ENCODE measurements around the gene PRTN3. TPM values are rescaled to one million over a fixed set of nuclear protein-coding genes. Genes with fewer than 3 reads are reported as not detected.

Gene PRTN3
- total and polyA plus RNA-seq, 3 experiments from 2014 or later, result not detected

DNA sequence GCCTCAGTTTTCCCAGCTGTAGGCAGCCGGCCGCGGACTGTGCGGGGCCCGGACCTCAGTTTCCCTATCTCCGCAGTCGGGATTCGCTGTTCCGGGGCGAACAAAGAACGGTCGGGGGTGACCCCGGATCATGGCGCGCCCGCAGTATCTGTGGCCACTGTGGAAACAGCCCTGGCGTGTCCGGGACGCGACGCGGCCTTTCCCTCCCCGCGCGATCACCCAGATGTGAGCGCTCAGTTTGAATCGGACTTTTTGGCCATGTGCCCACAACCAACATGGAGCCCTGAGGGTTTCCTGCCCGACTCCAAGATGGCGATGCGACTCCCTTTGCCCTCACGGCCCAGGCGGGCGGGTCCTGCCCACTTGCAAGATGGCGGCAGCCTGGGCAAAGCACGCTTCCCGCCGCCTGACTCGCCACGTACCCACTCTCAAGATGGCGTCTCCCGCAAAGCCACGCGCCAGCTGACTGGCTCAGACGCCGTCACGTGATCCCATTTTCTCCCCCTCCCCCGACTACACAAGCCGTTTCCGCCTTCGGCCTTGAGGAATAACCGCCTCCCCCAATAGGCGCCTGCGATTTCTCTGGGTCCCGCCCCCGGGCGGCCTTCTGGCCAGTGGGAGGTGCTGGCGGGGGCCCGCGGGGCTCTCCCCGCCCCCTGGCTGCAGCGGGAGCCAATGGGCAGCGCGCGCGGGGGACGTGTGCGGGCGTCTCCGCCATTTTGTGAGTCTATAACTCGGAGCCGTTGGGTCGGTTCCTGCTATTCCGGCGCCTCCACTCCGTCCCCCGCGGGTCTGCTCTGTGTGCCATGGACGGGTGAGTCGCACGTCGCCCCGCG lies 43.9 kb upstream of the PRTN3 start, which contains the start of gene PTBP1:
Gene PTBP1 (plus strand): TSS at position 761 of the 836 bp plus-strand sequence. CDS start 46 bp downstream, at position 807.
- ChIA-PET POLR2A (interaction anchor here (0.6 to 1.0 kb wide), 5 partner anchors 10 to 645 kb away, joined by 3 to 6 read pairs (median 4); partner anchors contain the start of gene CIRBP), CTCF (interaction anchor here (1.3 to 1.5 kb wide), 2 partner anchors 13 to 27 kb away, joined by 3 to 6 read pairs; no protein-coding TSS in a partner anchor)
- Histone ChIP-seq H3K9me3 (ENCODE audit: low read length) (no peaks in the 10 kb centered on the region), H3K36me3 (ENCODE audit: insufficient read depth, low read length) (peaks cover 9% of the 10 kb centered on the region), H3K27me3 (ENCODE audit: insufficient read depth, low read length, poor library complexity, severe bottlenecking) (no peaks in the 10 kb centered on the region), H3K4me1 (ENCODE audit: insufficient read depth, low read length) (peaks cover 42% of the 10 kb centered on the region), H3K27ac (ENCODE audit: low read depth, low read length) (peak within 1 kb of the TSS; percentile 81), H3K4me3 (ENCODE audit: low read length) (peak within 1 kb of the TSS; percentile 68)
- DNase-seq, result peak; percentile 99 to 100 (median 100)
- Mint-ChIP-seq H3K27ac (peak within 1 kb of the TSS; percentile 56 to 98 (median 92)), H3K4me3 (peak within 1 kb of the TSS; percentile 89 to 98 (median 93)), H3K36me3 (peaks cover 0 to 25% (median 1%) of the 10 kb centered on the region in 3 donors), H3K4me1 (peaks cover 31 to 37% (median 34%) of the 10 kb centered on the region in 3 donors), H3K9me3 (no peaks in the 10 kb centered on the region), H3K27me3 (peaks cover 0 to 4% of the 10 kb centered on the region in 2 donors)

DNA sequence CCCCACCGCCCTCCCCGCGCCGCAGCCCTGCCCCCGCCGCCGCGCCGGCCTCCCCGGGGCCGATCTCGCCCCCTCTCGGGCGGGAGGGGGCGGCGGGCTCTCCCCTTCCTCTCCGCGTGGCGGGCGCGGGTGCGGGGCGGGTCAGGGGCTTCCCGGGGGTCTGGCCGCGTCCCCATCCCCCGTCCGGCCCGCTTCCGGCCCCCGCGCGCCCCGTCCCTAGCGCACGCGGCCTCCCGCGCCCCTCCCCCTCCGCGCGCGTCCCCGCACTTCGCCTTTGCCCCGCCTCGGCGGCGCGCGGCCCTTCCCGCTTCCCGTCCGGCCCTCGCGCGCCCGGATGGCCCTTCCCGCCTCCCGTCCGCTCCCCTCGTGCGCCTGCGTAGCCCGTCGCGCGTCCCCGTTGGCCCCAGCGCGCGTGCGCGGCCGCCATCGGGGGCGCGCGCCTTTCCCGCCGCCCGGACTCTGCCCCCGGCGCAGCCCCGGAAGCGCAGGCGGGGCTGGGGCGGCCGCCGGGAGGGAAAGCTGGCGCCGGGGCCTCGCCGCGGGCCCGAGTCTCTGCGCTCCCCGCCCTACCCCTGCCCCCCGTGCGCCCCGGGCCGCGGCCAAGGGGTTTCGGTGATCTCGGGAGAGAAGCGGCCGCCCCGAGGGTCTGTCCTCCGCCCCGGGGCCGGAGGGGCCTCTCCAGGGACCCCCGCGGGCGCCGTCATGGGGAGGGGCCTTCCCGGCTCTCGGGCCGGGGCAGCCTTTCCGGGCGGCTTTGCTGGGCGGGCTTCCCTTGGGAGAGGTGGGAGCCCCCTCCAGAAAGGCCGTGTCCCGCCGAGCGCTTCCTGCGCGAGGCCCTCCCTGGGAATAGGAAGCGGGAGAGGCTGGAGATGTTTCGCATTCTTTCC lies 43.0 kb upstream of the PRTN3 start:
- POLR2A ChIA-PET, result interaction anchor here (0.6 to 1.0 kb wide), 5 partner anchors 9 to 471 kb away, joined by 3 to 9 read pairs (median 4); partner anchors contain the start of gene CIRBP
- Histone ChIP-seq H3K4me1 (ENCODE audit: insufficient read depth, low read length) (peaks cover 51% of the 10 kb centered on the region), H3K27me3 (ENCODE audit: insufficient read depth, low read length, poor library complexity, severe bottlenecking) (no peaks in the 10 kb centered on the region), H3K36me3 (ENCODE audit: insufficient read depth, low read length) (peaks cover 12% of the 10 kb centered on the region), H3K9me3 (ENCODE audit: low read length) (no peaks in the 10 kb centered on the region), H3K4me3 (ENCODE audit: low read length) (peak overlapping the region; percentile 68), H3K27ac (ENCODE audit: low read depth, low read length) (peak overlapping the region; percentile 81)
- Mint-ChIP-seq H3K4me1 (peaks cover 40 to 45% (median 43%) of the 10 kb centered on the region in 3 donors), H3K9me3 (no peaks in the 10 kb centered on the region), H3K4me3 (peak overlapping the region; percentile 89 to 98 (median 92)), H3K27me3 (peaks cover 0 to 4% of the 10 kb centered on the region in 2 donors), H3K27ac (peak overlapping the region in 6 of 8 donors; percentile 56 to 94 (median 90)), H3K36me3 (peaks cover 0 to 32% (median 1%) of the 10 kb centered on the region in 3 donors)
- peak; percentile 83 to 92 (median 87) for DNase-seq
- CTCF ChIA-PET, result interaction anchor here (1.3 kb wide), 1 partner anchor 12 kb away, joined by 3 read pairs; no protein-coding TSS in a partner anchor

DNA sequence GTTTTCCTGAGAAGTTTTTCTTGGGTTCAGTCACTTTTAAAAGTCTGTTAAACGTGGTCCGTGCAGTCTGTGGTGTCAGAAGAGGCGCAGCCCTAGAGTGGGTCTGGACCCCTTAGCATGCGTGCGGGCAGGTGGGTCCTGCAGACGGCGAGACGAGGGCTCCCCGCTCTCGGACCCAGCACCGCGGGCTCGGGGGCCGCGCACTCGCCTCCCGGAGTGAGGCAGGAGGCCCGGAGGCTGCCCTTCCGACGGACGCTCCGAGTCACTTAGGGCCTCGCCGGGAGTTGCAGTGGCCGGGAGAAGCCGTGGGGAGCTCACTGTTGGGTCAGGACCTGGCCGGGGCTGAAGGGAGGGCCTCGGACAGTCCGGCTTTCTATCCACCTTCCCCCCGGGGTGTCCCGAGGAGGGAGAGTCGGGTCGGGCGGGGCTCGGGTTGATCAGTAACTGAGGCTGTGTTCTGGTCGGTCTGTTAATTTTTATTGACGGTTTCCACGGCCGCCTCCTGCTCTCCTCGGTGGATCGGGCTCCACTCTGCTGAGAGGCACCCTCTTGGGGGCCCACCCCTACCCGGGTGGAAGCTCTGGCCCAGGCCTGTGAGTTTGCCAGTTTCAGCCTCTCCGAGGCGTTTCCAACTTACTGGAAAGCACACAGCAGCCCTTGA lies 42.3 kb upstream of the PRTN3 start:
- Mint-ChIP-seq H3K4me1 (peaks cover 46 to 53% (median 48%) of the 10 kb centered on the region in 3 donors), H3K27me3 (peaks cover 0 to 4% of the 10 kb centered on the region in 2 donors), H3K4me3 (peak overlapping the region; percentile 87 to 93 (median 89)), H3K27ac (peak overlapping the region; percentile 56 to 98 (median 93)), H3K9me3 (no peaks in the 10 kb centered on the region), H3K36me3 (peaks cover 0 to 39% (median 1%) of the 10 kb centered on the region in 3 donors)
- H3K27ac ChIP-seq (ENCODE audit: low read depth, low read length), result peak overlapping the region; percentile 81
- ChIA-PET CTCF (interaction anchor here (0.9 kb wide), 1 partner anchor 52 kb away, joined by 3 read pairs; no protein-coding TSS in a partner anchor), POLR2A (interaction anchor here (0.6 kb wide), 2 partner anchors 41 to 304 kb away, joined by 3 to 9 read pairs; no protein-coding TSS in a partner anchor)
- no peaks in the 10 kb centered on the region for H3K27me3 ChIP-seq (ENCODE audit: insufficient read depth, low read length, poor library complexity, severe bottlenecking)
- H3K36me3 ChIP-seq (ENCODE audit: insufficient read depth, low read length), result peaks cover 18% of the 10 kb centered on the region
- DNase-seq, result peak in 1 of 5 donors; percentile 59
- H3K9me3 ChIP-seq (ENCODE audit: low read length), result no peaks in the 10 kb centered on the region
- H3K4me3 ChIP-seq (ENCODE audit: low read length), result peak overlapping the region; percentile 68
- peaks cover 58% of the 10 kb centered on the region for H3K4me1 ChIP-seq (ENCODE audit: insufficient read depth, low read length)

DNA sequence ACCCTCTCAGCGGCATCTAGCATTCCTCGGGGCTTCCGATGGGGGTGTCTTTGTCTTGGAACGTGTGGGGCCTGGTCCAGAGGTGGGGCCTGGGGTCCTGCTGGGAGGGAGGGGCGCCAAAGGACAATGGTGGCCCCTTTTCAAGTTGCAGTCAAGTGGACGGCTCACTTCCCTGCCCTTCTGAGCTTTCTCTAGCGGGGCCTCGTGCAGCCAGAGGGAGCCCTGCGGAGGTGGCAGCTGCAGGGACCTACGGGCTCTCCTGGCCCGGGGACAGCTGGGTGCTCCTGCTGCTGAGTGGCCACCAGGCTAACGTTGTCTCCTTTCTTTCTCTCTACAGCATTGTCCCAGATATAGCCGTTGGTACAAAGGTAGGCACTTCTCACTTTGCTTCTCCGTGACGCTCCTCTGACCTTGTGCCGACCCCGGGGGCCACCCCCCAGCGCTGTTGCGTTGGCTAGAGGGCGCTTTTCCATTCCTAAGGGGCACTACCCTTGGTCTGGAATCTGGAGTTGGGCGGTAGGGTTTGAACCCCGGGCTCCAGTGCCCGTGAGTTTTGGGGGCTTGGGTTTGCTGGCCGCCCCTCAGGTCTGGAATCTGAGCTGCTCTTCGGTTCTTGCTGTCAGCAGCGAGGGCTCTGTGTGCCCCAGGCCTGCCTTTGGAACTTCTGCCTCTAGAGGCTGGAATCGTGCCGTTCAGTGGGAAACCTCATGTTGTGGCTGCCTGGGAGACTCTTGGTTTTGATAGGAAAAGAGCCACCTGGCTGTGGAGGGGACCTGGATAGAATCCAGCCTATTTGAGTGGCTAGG lies 41.5 kb upstream of the PRTN3 start:
- no peak for DNase-seq
- peaks cover 0 to 4% of the 10 kb centered on the region in 2 donors for H3K27me3 Mint-ChIP-seq
- peaks cover 49 to 59% (median 52%) of the 10 kb centered on the region in 3 donors for H3K4me1 Mint-ChIP-seq
- H3K4me3 Mint-ChIP-seq, result peak overlapping the region; percentile 85 to 93 (median 89)
- H3K27ac Mint-ChIP-seq, result peak overlapping the region; percentile 56 to 98 (median 91)
- no peaks in the 10 kb centered on the region for H3K27me3 ChIP-seq (ENCODE audit: insufficient read depth, low read length, poor library complexity, severe bottlenecking)
- H3K36me3 Mint-ChIP-seq, result peaks cover 0 to 46% (median 1%) of the 10 kb centered on the region in 3 donors
- peak overlapping the region; percentile 81 for H3K27ac ChIP-seq (ENCODE audit: low read depth, low read length)
- ChIA-PET CTCF (interaction anchor here (0.9 kb wide), 1 partner anchor 52 kb away, joined by 3 read pairs; no protein-coding TSS in a partner anchor), POLR2A (no interaction called here)
- H3K9me3 ChIP-seq (ENCODE audit: low read length), result no peaks in the 10 kb centered on the region
- peaks cover 61% of the 10 kb centered on the region for H3K4me1 ChIP-seq (ENCODE audit: insufficient read depth, low read length)
- peak overlapping the region; percentile 68 for H3K4me3 ChIP-seq (ENCODE audit: low read length)
- no peaks in the 10 kb centered on the region for H3K9me3 Mint-ChIP-seq
- peaks cover 24% of the 10 kb centered on the region for H3K36me3 ChIP-seq (ENCODE audit: insufficient read depth, low read length)

DNA sequence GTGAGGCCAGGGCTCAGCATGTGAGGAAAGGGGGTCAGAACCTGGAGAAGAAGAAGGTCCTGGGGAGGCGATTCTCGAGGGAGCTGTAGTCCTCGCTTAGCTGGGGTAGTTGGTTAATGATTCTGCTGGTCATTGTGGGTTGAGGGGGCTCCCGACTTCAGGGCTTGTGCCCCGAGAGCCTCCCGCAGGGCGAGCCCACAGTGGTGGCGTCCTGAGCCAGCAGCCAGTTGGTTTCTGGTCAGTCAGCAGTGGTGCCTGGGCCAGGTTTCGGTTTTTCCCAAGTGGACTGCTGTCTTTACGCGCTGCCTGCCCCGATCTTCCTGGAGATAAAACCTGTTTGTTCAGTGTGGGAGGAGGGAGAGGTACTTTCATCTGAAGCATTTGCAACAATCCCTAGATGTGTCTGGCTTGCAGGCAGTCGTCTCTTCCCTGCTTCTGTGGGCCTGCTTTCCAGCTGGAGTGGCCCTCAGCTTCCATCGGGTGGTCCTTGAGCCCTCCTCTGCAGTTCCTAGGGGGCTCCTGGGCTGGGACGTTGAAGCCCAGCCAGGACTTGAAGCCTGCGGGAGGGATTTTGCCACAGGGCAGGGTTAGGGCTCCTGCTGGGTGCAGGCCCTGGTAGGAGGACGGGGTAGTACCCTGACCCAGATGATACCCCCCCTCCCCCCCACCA lies 40.3 kb upstream of the PRTN3 start:
- Histone ChIP-seq H3K27me3 (ENCODE audit: insufficient read depth, low read length, poor library complexity, severe bottlenecking) (no peaks in the 10 kb centered on the region), H3K9me3 (ENCODE audit: low read length) (no peaks in the 10 kb centered on the region), H3K27ac (ENCODE audit: low read depth, low read length) (peak overlapping the region; percentile 54), H3K36me3 (ENCODE audit: insufficient read depth, low read length) (peaks cover 36% of the 10 kb centered on the region), H3K4me1 (ENCODE audit: insufficient read depth, low read length) (peaks cover 61% of the 10 kb centered on the region), H3K4me3 (ENCODE audit: low read length) (peak overlapping the region; percentile 41)
- ChIA-PET POLR2A (no interaction called here), CTCF (interaction anchor here (0.8 kb wide), 1 partner anchor 63 kb away, joined by 3 read pairs; no protein-coding TSS in a partner anchor)
- Mint-ChIP-seq H3K27ac (peak overlapping the region; percentile 56 to 96 (median 92)), H3K4me3 (peak overlapping the region; percentile 85 to 93 (median 89)), H3K4me1 (peaks cover 51 to 59% (median 52%) of the 10 kb centered on the region in 3 donors), H3K27me3 (peaks cover 0 to 4% of the 10 kb centered on the region in 2 donors), H3K9me3 (no peaks in the 10 kb centered on the region), H3K36me3 (peaks cover 0 to 53% (median 1%) of the 10 kb centered on the region in 3 donors)
- no peak for DNase-seq

Measured in CD8-positive, alpha-beta memory T cell (primary cell).